K562 (cell line): Measurements from ENCODE around the gene ACAP3. TPM values are rescaled to one million over a fixed set of nuclear protein-coding genes. Genes with fewer than 3 reads are reported as not detected.

Source experiments
- ATAC-seq: fragments of 200-7000 bp; cut with Tn5 transposase; 3 replicates; pipeline ENCODE4 v1.9.1; 2020; ENCODE audit warnings: moderate library complexity
- BruUV-seq: library from RNA; stranded (reverse); fragments of 400-500 nt; replicated peaks from 2 replicates; lab custom pipeline; 2021; lab: Mats Ljungman, UMichigan
- CTCF ChIA-PET: fragments of 300-600 bp; formaldehyde crosslinking; extraction: SDS; loops from one replicate; lab custom pipeline; 2021; ENCODE audit warnings: low intra/inter-chr PET ratio; lab: Yijun Ruan, JAX
- POLR2A ChIA-PET: fragments of 300-600, 350-650 bp; sonication (Branson Sonifier 250); formaldehyde crosslinking; extraction: SDS; loops from one replicate; lab custom pipeline; 2021; ENCODE audit warnings: antibody characterized with exemption, inconsistent platforms; lab: Yijun Ruan, JAX
- DNase-seq, 4 experiments: peaks; one replicate each; pipeline versions ENCODE4 v3.0.0 to v3.0.0-alpha.2; 2011 to 2018; ENCODE audit warnings: low spot score in 3 of 4, mixed read lengths in 3 of 4; ENCODE audit errors: extremely low read depth in 1 of 4
- FAIRE-seq: peaks from 2 replicates; lab custom pipeline; 2011; peaks lifted over from hg19 to GRCh38; lab: Jason Lieb, UNC
- H2AFZ ChIP-seq: 2 replicates; pipeline ENCODE4 v1.6.0; 2011; ENCODE audit warnings: low read depth, low read length, control low read depth, inconsistent platforms
- H3K27ac ChIP-seq: fragments of 200-600 bp; 3 replicates; pipeline ENCODE4 v1.8.0; 2011; ENCODE audit warnings: low read depth, mild to moderate bottlenecking, control low read depth, inconsistent platforms, low read length, moderate library complexity, mixed read lengths; ENCODE audit errors: extremely low read depth
- H3K27me3 ChIP-seq, 2 experiments: fragments of 300-600 bp in 1 of 2; 2 replicates in 1 of 2; 3 replicates in 1 of 2; pipeline versions ENCODE4 v1.6.0 to v1.8.0; 2011; ENCODE audit warnings: inconsistent platforms in 2 of 2, low read length in 2 of 2, mild to moderate bottlenecking in 1 of 2, mixed read lengths in 1 of 2, moderate library complexity in 1 of 2; ENCODE audit not compliant: control insufficient read depth in 2 of 2, insufficient read depth in 2 of 2
- H3K36me3 ChIP-seq: fragments of 300-600 bp; 3 replicates; pipeline ENCODE4 v1.8.0; 2011; ENCODE audit warnings: mild to moderate bottlenecking, low read length, inconsistent platforms; ENCODE audit not compliant: control insufficient read depth, insufficient read depth
- H3K4me1 ChIP-seq, 2 experiments: fragments of 200-600 bp in 1 of 2; replicated peaks in 1 of 2; 2 replicates in 1 of 2; 3 replicates in 1 of 2; pipeline versions ENCODE4 v1.5.1 to v1.8.0; 2011; ENCODE audit warnings: inconsistent platforms in 2 of 2, low read length in 2 of 2, mild to moderate bottlenecking in 1 of 2, mixed read lengths in 1 of 2, moderate library complexity in 1 of 2; ENCODE audit not compliant: control insufficient read depth in 2 of 2, insufficient read depth in 2 of 2
- H3K4me2 ChIP-seq: 2 replicates; pipeline ENCODE4 v1.6.1; 2011; ENCODE audit warnings: low read length, control low read depth, inconsistent platforms, mixed read lengths; ENCODE audit not compliant: insufficient read depth
- H3K4me3 ChIP-seq: fragments of 200-600 bp; sonication (generic), shearing (Covaris generic); 2 replicates; pipeline ENCODE4 v1.5.1; 2016; ENCODE audit warnings: control low read depth, inconsistent platforms
- H3K79me2 ChIP-seq: fragments of 200-600 bp; 3 replicates; pipeline ENCODE4 v1.8.0; 2011; ENCODE audit warnings: low read length, inconsistent platforms; ENCODE audit not compliant: control insufficient read depth, insufficient read depth
- H3K9ac ChIP-seq, 2 experiments: 2 replicates each; pipeline versions ENCODE4 v1.6.0 to v1.6.1; 2011; ENCODE audit warnings: low read depth in 2 of 2, low read length in 2 of 2, control low read depth in 1 of 2, inconsistent platforms in 1 of 2, mild to moderate bottlenecking in 1 of 2, mixed read lengths in 1 of 2; ENCODE audit not compliant: insufficient read depth in 1 of 2
- H3K9me1 ChIP-seq: one replicate; pipeline ENCODE4 v1.6.0; 2011; ENCODE audit warnings: inconsistent platforms, mild to moderate bottlenecking, low read length, moderate library complexity; ENCODE audit not compliant: control insufficient read depth, insufficient read depth
- H3K9me3 ChIP-seq: replicated peaks from 2 replicates; pipeline ENCODE4 v1.5.1; 2011; ENCODE audit warnings: low read depth, low read length, inconsistent platforms; ENCODE audit not compliant: control insufficient read depth, insufficient read depth
- H4K20me1 ChIP-seq: replicated peaks from 2 replicates; pipeline ENCODE4 v1.6.1; 2011; ENCODE audit warnings: low read length, inconsistent platforms, mixed read lengths; ENCODE audit not compliant: control insufficient read depth, insufficient read depth
- ATF1 ChIP-seq, 2 experiments: fragments of 450-650 bp in 1 of 2; IDR thresholded peaks; 2 replicates each; pipeline ENCODE4 v1.6.1; 2016; ENCODE audit warnings: missing compliant biosample characterization in 1 of 2, missing genetic modification characterization in 1 of 2
- CBFA2T2 ChIP-seq: fragments of 450-650 bp; conservative IDR thresholded peaks from 2 replicates; pipeline ENCODE4 v1.6.1; 2017; ENCODE audit warnings: mild to moderate bottlenecking
- DPF2 ChIP-seq: fragments of 450-650 bp; IDR thresholded peaks from 2 replicates; pipeline ENCODE4 v1.6.1; 2016
- GABPA ChIP-seq: fragments of 200-800 bp; sonication (Bioruptor generic); conservative IDR thresholded peaks from 2 replicates; pipeline ENCODE4 v1.6.1; 2016; ENCODE audit warnings: low read depth, missing genetic modification characterization, missing compliant biosample characterization
- HDAC1 ChIP-seq, 2 experiments: fragments of 450-650 bp; IDR thresholded peaks; 2 replicates each; pipeline ENCODE4 v1.6.1; 2016 to 2017; ENCODE audit warnings: inconsistent platforms in 1 of 2, mild to moderate bottlenecking in 1 of 2, moderate library complexity in 1 of 2
- HDAC8 ChIP-seq: fragments of 450-650 bp; IDR thresholded peaks from 2 replicates; pipeline ENCODE4 v1.6.1; 2016; ENCODE audit warnings: mild to moderate bottlenecking, missing genetic modification characterization, moderate library complexity, missing compliant biosample characterization
- JUN ChIP-seq, 2 experiments: sonication (generic) in 1 of 2; formaldehyde crosslinking in 1 of 2; IDR thresholded peaks; 2 replicates each; pipeline versions ENCODE4 v1.6.1 to v1.8.0; 2012 to 2022; ENCODE audit warnings: borderline replicate concordance in 2 of 2, mild to moderate bottlenecking in 2 of 2, improper control_type of control experiment in 1 of 2, low read depth in 1 of 2, low read length in 1 of 2, missing genetic modification reagents in 1 of 2
- NCOA2 ChIP-seq, 2 experiments: fragments of 450-650 bp; IDR thresholded peaks; 2 replicates each; pipeline ENCODE4 v1.6.1; 2018; ENCODE audit warnings: mild to moderate bottlenecking in 2 of 2, moderate library complexity in 1 of 2; ENCODE audit not compliant: partially characterized antibody in 2 of 2
- NFXL1 ChIP-seq: fragments of 450-650 bp; formaldehyde crosslinking; IDR thresholded peaks from 2 replicates; pipeline ENCODE4 v1.4.0; 2021; ENCODE audit warnings: mild to moderate bottlenecking
- NONO ChIP-seq, 2 experiments: fragments of 200-400 bp in 1 of 2; fragments of 450-650 bp in 1 of 2; formaldehyde crosslinking in 1 of 2; IDR thresholded peaks; 2 replicates each; pipeline ENCODE4 v1.6.1; 2017; ENCODE audit warnings: low read depth in 2 of 2, mild to moderate bottlenecking in 2 of 2, moderate library complexity in 2 of 2, low read length in 1 of 2
- RBFOX2 ChIP-seq: fragments of 200-400 bp; formaldehyde crosslinking; IDR thresholded peaks from 2 replicates; pipeline ENCODE4 v1.6.1; 2017; ENCODE audit warnings: low read depth, mild to moderate bottlenecking, low read length, moderate library complexity
- RBM14 ChIP-seq: fragments of 200-400 bp; formaldehyde crosslinking; IDR thresholded peaks from 2 replicates; pipeline ENCODE4 v1.6.1; 2018; ENCODE audit warnings: low read depth, mild to moderate bottlenecking, low read length, moderate library complexity, borderline replicate concordance; ENCODE audit not compliant: insufficient read depth
- SAFB ChIP-seq: fragments of 200-400 bp; formaldehyde crosslinking; IDR thresholded peaks from 2 replicates; pipeline ENCODE4 v1.6.1; 2017; ENCODE audit warnings: low read depth, low read length, borderline replicate concordance
- STAG1 ChIP-seq: sonication (generic); formaldehyde crosslinking; IDR thresholded peaks from 2 replicates; pipeline ENCODE4 v1.5.0; 2020; ENCODE audit warnings: missing genetic modification reagents, borderline replicate concordance
- WGBS: fragments of 100-300 bp; shearing (Covaris generic); methylation state at CpG from one replicate; pipeline ENCODE4 v1.1.6; 2016; ENCODE audit warnings: low coverage, mixed read lengths; ENCODE audit not compliant: insufficient coverage; ENCODE audit errors: missing lambda C conversion rate; 5-methylcytosine and 5-hydroxymethylcytosine counted together
- in situ Hi-C: fragments of 300-500 bp; cut with MboI; formaldehyde crosslinking; loops from 4 replicates; pipeline ENCODE4 v1.15.0; 2018; ENCODE audit warnings: inconsistent platforms, mixed read lengths
- intact Hi-C: fragments of 100-400 bp; cut with micrococcal nuclease; formaldehyde crosslinking; loops from 2 replicates; pipeline ENCODE4 v1.14.2; 2022
- polyA plus RNA-seq, 8 experiments: library from polyadenylated mRNA; depleted of rRNA in 4 of 8; stranded (reverse) in 5 of 8; unstranded in 3 of 8; fragments of >200 nt; fragmentation: Nextera tagmentation in 2 of 8; fragmentation: Illumina TruSeq in 1 of 8; extraction: Ambion mirVana in 2 of 8; extraction: Trizol in 1 of 8; gene quantifications; 2 replicates each; pipeline versions ENCODE4 v1.2.1 to v1.2.3, GENCODE V29; 2011 to 2014; ENCODE audit warnings: inconsistent platforms in 1 of 8, missing spikeins in 1 of 8
- total RNA-seq, 7 experiments: library from RNA; depleted of rRNA in 6 of 7; stranded (reverse); fragments of >200 nt in 6 of 7; fragmentation: Illumina TruSeq in 2 of 7; extraction: Trizol in 2 of 7; gene quantifications; 2 replicates each; pipeline versions ENCODE4 v1.2.1 to v1.2.3, GENCODE V29; 2011 to 2021; ENCODE audit warnings: low replicate concordance in 1 of 7
- TF ChIP-seq, protein P1 (sequence below): sonication (generic); formaldehyde crosslinking; IDR thresholded peaks from 2 replicates; pipeline ENCODE4 v1.9.0; 2022; ENCODE audit warnings: mild to moderate bottlenecking, missing genetic modification reagents
- TF ChIP-seq, protein P2 (sequence below): sonication (generic); formaldehyde crosslinking; IDR thresholded peaks from 2 replicates; pipeline ENCODE4 v1.8.1; 2023; ENCODE audit warnings: mild to moderate bottlenecking, missing genetic modification reagents

The ACAP3 gene
- total and polyA plus RNA-seq, 9 of the 15 experiments (the other 6 are each of a cell fraction or from before 2014, with no cell fraction given), result 0.01 to 49.0 (median 12.0) TPM

DNA sequence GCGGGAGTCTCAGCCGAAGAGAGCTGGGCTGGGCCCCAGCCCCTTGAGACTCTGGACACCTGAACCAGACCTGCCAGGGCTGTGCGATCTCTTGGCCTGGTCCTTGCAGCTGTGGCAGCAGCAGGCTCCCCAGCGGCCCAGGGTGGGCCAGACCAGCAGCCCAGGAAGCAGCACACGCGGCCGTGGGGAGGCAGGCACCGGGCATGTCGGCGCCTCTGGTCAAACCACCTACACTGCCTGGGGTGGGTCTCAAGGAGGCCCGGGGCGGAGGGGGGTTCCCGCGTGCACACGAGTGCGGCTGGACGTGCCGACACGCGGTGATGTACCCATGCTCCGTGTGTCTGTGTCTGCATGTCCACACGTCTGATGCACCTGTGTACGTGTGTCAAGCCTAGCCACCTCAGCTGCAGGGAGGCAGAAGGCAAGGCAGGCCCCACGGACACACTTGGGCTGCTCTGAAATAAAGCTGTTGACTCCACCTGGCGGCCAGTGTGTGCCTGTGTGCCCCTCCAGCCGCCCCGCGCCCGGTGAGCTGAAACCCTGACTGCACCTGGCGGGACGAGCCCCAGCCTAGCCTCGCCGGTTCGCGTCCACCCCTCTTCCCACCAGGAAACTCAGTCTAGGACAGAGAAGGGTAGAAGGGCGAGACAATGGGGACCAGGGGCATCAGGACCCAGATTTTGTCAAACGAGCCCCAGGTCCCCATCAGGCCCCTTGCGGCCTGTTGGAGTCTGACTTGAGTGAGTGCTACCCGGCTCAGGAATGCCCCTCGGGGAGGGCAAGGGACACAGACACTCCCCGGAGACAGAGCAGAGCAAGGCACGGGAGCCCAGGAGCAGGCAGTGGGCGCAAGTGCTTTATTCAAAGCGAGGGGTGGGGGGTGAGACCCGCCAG lies 15.9 kb downstream of the ACAP3 start:
- peak; percentile 92 for FAIRE-seq
- in situ Hi-C loops (no loop called here), intact Hi-C loops (loop anchor here (2.0 to 10.0 kb wide), 3 partner anchors 169 to 307 kb away; partner anchors contain the start of genes C1orf159 and PERM1)
- Histone ChIP-seq H3K4me3 (no peak overlapping the region), H3K9ac (peak overlapping the region in 1 of 2 experiments; percentile 82; a peak in 2 of 4 replicates), H3K27ac (no peak overlapping the region), H4K20me1 (peaks cover 19% of the 10 kb centered on the region; the same call in 1 of the 2 replicates), H3K9me3 (no peaks in the 10 kb centered on the region), H3K4me1 (peaks cover 5 to 85% of the 10 kb centered on the region in 2 experiments; a peak in 3 of 5 replicates), H3K79me2 (no peaks in the 10 kb centered on the region), H3K4me2 (no peak overlapping the region), H3K9me1 (peaks cover 8% of the 10 kb centered on the region), H3K27me3 (peaks cover 2 to 20% of the 10 kb centered on the region in 2 experiments; a peak in 3 of 5 replicates), H3K36me3 (peaks cover 10% of the 10 kb centered on the region; the same call in 1 of the 3 replicates), H2AFZ (no peak overlapping the region)
- peak; percentile 62 to 89 (median 70) for DNase-seq
- CTCF ChIA-PET, result interaction anchor here (0.5 to 1.5 kb wide), 5 partner anchors 170 to 404 kb away, joined by 4 to 8 read pairs (median 6); no protein-coding TSS in a partner anchor
- peak; percentile 81 for ATAC-seq
- WGBS, result 24% methylated on average over 42 of the region's 45 CpGs
- POLR2A ChIA-PET, result interaction anchor here (0.6 to 1.5 kb wide), 9 partner anchors 11 to 205 kb away, joined by 3 to 6 read pairs (median 4); partner anchors contain the start of gene SCNN1D
- no TSS peak for BruUV-seq
- no peak for TF ChIP-seq GABPA (tag)
- TF ChIP-seq NFXL1 (CRISPR knock-in tag), result no peak
- no peak for TF ChIP-seq NCOA2 (IDR thresholded peaks at IDR 0.05; ENCODE audit: partially characterized antibody in 2 of 2)
- TF ChIP-seq HDAC8 (tag), result no peak
- peak; percentile 63; the same call in 1 of the 2 replicates for TF ChIP-seq SAFB
- TF ChIP-seq NONO (IDR thresholded peaks at IDR 0.05; ENCODE audit: low read depth in 2 of 2, low read length in 1 of 2), result no peak
- TF ChIP-seq, protein P1, sequence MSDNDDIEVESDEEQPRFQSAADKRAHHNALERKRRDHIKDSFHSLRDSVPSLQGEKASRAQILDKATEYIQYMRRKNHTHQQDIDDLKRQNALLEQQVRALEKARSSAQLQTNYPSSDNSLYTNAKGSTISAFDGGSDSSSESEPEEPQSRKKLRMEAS (CRISPR knock-in tag), result peak; percentile 74
- TF ChIP-seq, protein P2, sequence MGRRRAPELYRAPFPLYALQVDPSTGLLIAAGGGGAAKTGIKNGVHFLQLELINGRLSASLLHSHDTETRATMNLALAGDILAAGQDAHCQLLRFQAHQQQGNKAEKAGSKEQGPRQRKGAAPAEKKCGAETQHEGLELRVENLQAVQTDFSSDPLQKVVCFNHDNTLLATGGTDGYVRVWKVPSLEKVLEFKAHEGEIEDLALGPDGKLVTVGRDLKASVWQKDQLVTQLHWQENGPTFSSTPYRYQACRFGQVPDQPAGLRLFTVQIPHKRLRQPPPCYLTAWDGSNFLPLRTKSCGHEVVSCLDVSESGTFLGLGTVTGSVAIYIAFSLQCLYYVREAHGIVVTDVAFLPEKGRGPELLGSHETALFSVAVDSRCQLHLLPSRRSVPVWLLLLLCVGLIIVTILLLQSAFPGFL (CRISPR knock-in tag), result 0 out of 2 replicates have a peak, but pooled peaks have one; percentile 35
- no peak for TF ChIP-seq HDAC1 (IDR thresholded peaks at IDR 0.05)
- peak; percentile 92 for TF ChIP-seq STAG1 (CRISPR knock-in tag)
- TF ChIP-seq RBM14, result 0 out of 2 replicates have a peak, but pooled peaks have one; percentile 7
- no peak for TF ChIP-seq DPF2
- TF ChIP-seq ATF1 (CRISPR knock-in tag; IDR thresholded peaks at IDR 0.05), result no peak
- TF ChIP-seq ATF1 (tag; IDR thresholded peaks at IDR 0.05), result 0 out of 2 replicates have a peak, but pooled peaks have one; percentile 9
- no peak; the same call in 1 of the 2 replicates for TF ChIP-seq CBFA2T2
- TF ChIP-seq JUN (IDR thresholded peaks at IDR 0.05; ENCODE audit: borderline replicate concordance, low read depth, low read length), result no peak
- TF ChIP-seq JUN (CRISPR knock-in tag; IDR thresholded peaks at IDR 0.05; ENCODE audit: borderline replicate concordance), result no peak
- 0 out of 2 replicates have a peak, but pooled peaks have one; percentile 14 for TF ChIP-seq RBFOX2
